GM12878 (cell line): ENCODE measurements around the gene S100A12. TPM values are rescaled to one million over a fixed set of nuclear protein-coding genes. Genes with fewer than 3 reads are reported as not detected.

Experiments used
- ATAC-seq: fragments of 200-7000 bp; cut with Tn5 transposase; 3 replicates; pipeline ENCODE4 v1.9.1; 2020; ENCODE audit warnings: mild to moderate bottlenecking, moderate library complexity
- BruUV-seq: library from RNA; stranded (reverse); fragments of 400-500 nt; replicated peaks from 2 replicates; lab custom pipeline; 2021; lab: Mats Ljungman, UMichigan
- CTCF ChIA-PET: fragments of 300-600 bp; sonication (Branson Sonifier 250); formaldehyde crosslinking; extraction: SDS; loops from one replicate; lab custom pipeline; 2021; ENCODE audit warnings: inconsistent platforms; lab: Yijun Ruan, JAX
- POLR2A ChIA-PET: fragments of 350-600 bp; formaldehyde crosslinking; extraction: SDS; loops from one replicate; lab custom pipeline; 2021; ENCODE audit warnings: inconsistent platforms; lab: Charles Lee
- RAD21 ChIA-PET: fragments of 300-600 bp; sonication (Branson Sonifier 250); formaldehyde crosslinking; loops from one replicate; lab custom pipeline; 2023; ENCODE audit warnings: antibody characterized with exemption; ENCODE audit not compliant: unreplicated experiment; lab: Charles Lee
- SMC1A ChIA-PET: fragments of 300-600 bp; sonication (Branson Sonifier 250); formaldehyde crosslinking; loops from one replicate; lab custom pipeline; 2023; ENCODE audit not compliant: unreplicated experiment, uncharacterized antibody; lab: Charles Lee
- DNase-seq: peaks from one replicate; pipeline ENCODE4 v3.0.0-alpha.2; 2011; ENCODE audit warnings: low read depth, low spot score
- FAIRE-seq: peaks from 3 replicates; lab custom pipeline; 2011; peaks lifted over from hg19 to GRCh38; lab: Jason Lieb, UNC
- H2AFZ ChIP-seq: 2 replicates; pipeline ENCODE4 v1.6.0; 2011; ENCODE audit warnings: low read depth, low read length, control low read depth; ENCODE audit not compliant: control insufficient read depth
- H3K27ac ChIP-seq: 2 replicates; pipeline ENCODE4 v1.5.1; 2011; ENCODE audit warnings: control low read depth; ENCODE audit not compliant: control insufficient read depth, insufficient read depth
- H3K27me3 ChIP-seq, 2 experiments: replicated peaks in 1 of 2; 2 replicates each; pipeline versions ENCODE4 v1.6.0 to v1.6.1; 2011; ENCODE audit warnings: low read length in 1 of 2; ENCODE audit not compliant: control insufficient read depth in 2 of 2, insufficient read depth in 2 of 2
- H3K36me3 ChIP-seq, 2 experiments: 2 replicates each; pipeline ENCODE4 v1.5.1; 2011; ENCODE audit warnings: low read length in 1 of 2; ENCODE audit not compliant: control insufficient read depth in 2 of 2, insufficient read depth in 2 of 2
- H3K4me1 ChIP-seq: 2 replicates; pipeline ENCODE4 v1.6.1; 2011; ENCODE audit warnings: mild to moderate bottlenecking, low read length, moderate library complexity, mixed read lengths; ENCODE audit not compliant: control insufficient read depth, insufficient read depth
- H3K4me2 ChIP-seq: 2 replicates; pipeline ENCODE4 v1.6.0; 2011; ENCODE audit warnings: control low read depth; ENCODE audit not compliant: control insufficient read depth, insufficient read depth
- H3K4me3 ChIP-seq: fragments of 200-600 bp; sonication (generic); 2 replicates; pipeline ENCODE4 v1.5.1; 2016
- H3K79me2 ChIP-seq: 2 replicates; pipeline ENCODE4 v1.6.0; 2011; ENCODE audit warnings: low read length; ENCODE audit not compliant: control insufficient read depth, insufficient read depth
- H3K9ac ChIP-seq: 2 replicates; pipeline ENCODE4 v1.8.0; 2011; ENCODE audit warnings: low read length, control low read depth, mixed read lengths; ENCODE audit not compliant: control insufficient read depth, insufficient read depth
- H3K9me3 ChIP-seq: replicated peaks from 3 replicates; pipeline ENCODE4 v1.5.1; 2011; ENCODE audit warnings: mild to moderate bottlenecking, low read length; ENCODE audit not compliant: control insufficient read depth, insufficient read depth
- H4K20me1 ChIP-seq: 2 replicates; pipeline ENCODE4 v1.6.0; 2011; ENCODE audit not compliant: control insufficient read depth, insufficient read depth
- ATF7 ChIP-seq: fragments of 450-650 bp; IDR thresholded peaks from 2 replicates; pipeline ENCODE4 v1.6.1; 2016; ENCODE audit warnings: low read depth, mild to moderate bottlenecking
- BMI1 ChIP-seq: fragments of 450-650 bp; IDR thresholded peaks from 2 replicates; pipeline ENCODE4 v1.6.1; 2016; ENCODE audit warnings: mild to moderate bottlenecking, moderate library complexity, borderline replicate concordance
- CBX3 ChIP-seq: fragments of 200-600 bp; sonication (generic); IDR thresholded peaks from 2 replicates; pipeline ENCODE4 v1.6.1; 2016; ENCODE audit warnings: low read depth, borderline replicate concordance
- CREB1 ChIP-seq: IDR thresholded peaks from 2 replicates; pipeline ENCODE4 v1.6.1; 2012; ENCODE audit warnings: low read depth, mild to moderate bottlenecking, inconsistent platforms
- DPF2 ChIP-seq: fragments of 450-650 bp; IDR thresholded peaks from 2 replicates; pipeline ENCODE4 v1.6.1; 2017; ENCODE audit warnings: mild to moderate bottlenecking
- GATAD2B ChIP-seq: fragments of 450-650 bp; conservative IDR thresholded peaks from 2 replicates; pipeline ENCODE4 v1.6.1; 2017; ENCODE audit warnings: low read depth, mild to moderate bottlenecking, moderate library complexity
- HDGF ChIP-seq: fragments of 450-650 bp; IDR thresholded peaks from 2 replicates; pipeline ENCODE4 v1.6.1; 2016; ENCODE audit warnings: antibody characterized with exemption
- LARP7 ChIP-seq: fragments of 450-650 bp; IDR thresholded peaks from 2 replicates; pipeline ENCODE4 v1.6.1; 2017; ENCODE audit warnings: mild to moderate bottlenecking
- MEF2B ChIP-seq: fragments of 450-650 bp; IDR thresholded peaks from 2 replicates; pipeline ENCODE4 v1.6.1; 2018; ENCODE audit warnings: mild to moderate bottlenecking, moderate library complexity; ENCODE audit not compliant: partially characterized antibody, poor library complexity, severe bottlenecking
- NR2F1 ChIP-seq: fragments of 450-650 bp; conservative IDR thresholded peaks from 2 replicates; pipeline ENCODE4 v1.6.1; 2017; ENCODE audit warnings: mild to moderate bottlenecking
- RFX5 ChIP-seq: IDR thresholded peaks from 2 replicates; pipeline ENCODE4 v1.6.1; 2011; ENCODE audit warnings: low read depth, low read length, improper control_type of control experiment
- SPI1 ChIP-seq: IDR thresholded peaks from 2 replicates; pipeline ENCODE4 v1.6.1; 2011; ENCODE audit warnings: low read depth, mild to moderate bottlenecking, low read length, moderate library complexity, borderline replicate concordance; ENCODE audit not compliant: insufficient read depth
- STAT1 ChIP-seq: fragments of 450-650 bp; conservative IDR thresholded peaks from 2 replicates; pipeline ENCODE4 v1.6.1; 2014; ENCODE audit warnings: antibody characterized with exemption, mild to moderate bottlenecking
- SUZ12 ChIP-seq: fragments of 200-600 bp; sonication (generic); IDR thresholded peaks from one replicate; pipeline ENCODE4 v1.6.1; 2018; ENCODE audit warnings: antibody characterized with exemption, mild to moderate bottlenecking; ENCODE audit not compliant: unreplicated experiment
- ZSCAN29 ChIP-seq: fragments of 450-650 bp; IDR thresholded peaks from 2 replicates; pipeline ENCODE4 v1.6.1; 2017; ENCODE audit warnings: mild to moderate bottlenecking, moderate library complexity
- WGBS: methylation state at CpG from one replicate; pipeline ENCODE4 v1.1.6; 2016; ENCODE audit warnings: low lambda C conversion rate; ENCODE audit not compliant: insufficient replicate concordance, insufficient coverage; ENCODE audit errors: missing lambda C conversion rate; 5-methylcytosine and 5-hydroxymethylcytosine counted together
- in situ Hi-C: fragments of 300-500 bp; cut with MboI; formaldehyde crosslinking; loops from 9 replicates; pipeline ENCODE4 v1.14.3; 2018; ENCODE audit warnings: mixed read lengths
- intact Hi-C: fragments of 100-400 bp; cut with micrococcal nuclease; formaldehyde crosslinking; loops from one replicate; pipeline ENCODE4 v1.14.2; 2022; ENCODE audit not compliant: unreplicated experiment
- polyA plus RNA-seq, 11 experiments: library from polyadenylated mRNA; depleted of rRNA in 4 of 11; unstranded in 6 of 11; stranded (reverse) in 5 of 11; fragments of >200 nt; fragmentation: Nextera tagmentation in 4 of 11; fragmentation: Illumina TruSeq in 1 of 11; extraction: Ambion mirVana in 4 of 11; extraction: Trizol in 1 of 11; gene quantifications; 1 replicate in 1 of 11; 2 replicates in 10 of 11; pipeline versions ENCODE4 v1.2.1 to v1.2.3, GENCODE V29; 2011 to 2016; ENCODE audit warnings: inconsistent platforms in 2 of 11, missing spikeins in 2 of 11, low read depth in 1 of 11
- total RNA-seq, 4 experiments: library from RNA; depleted of rRNA in 3 of 4; stranded (reverse); fragments of >200 nt in 3 of 4; fragmentation: Illumina TruSeq in 1 of 4; extraction: Trizol in 1 of 4; gene quantifications; 2 replicates each; pipeline versions ENCODE4 v1.2.1 to v1.2.3, GENCODE V29; 2013 to 2021
- TF ChIP-seq, protein P1 (sequence below): fragments of 450-650 bp; IDR thresholded peaks from 2 replicates; pipeline ENCODE4 v1.6.1; 2018; ENCODE audit warnings: mild to moderate bottlenecking, low read depth, moderate library complexity; ENCODE audit not compliant: partially characterized antibody
- TF ChIP-seq, protein P2 (sequence below): fragments of 450-650 bp; IDR thresholded peaks from 2 replicates; pipeline ENCODE4 v1.6.1; 2016; ENCODE audit warnings: mild to moderate bottlenecking

Gene S100A12
- total and polyA plus RNA-seq, 10 of the 15 experiments (the other 5 are each of a cell fraction or from before 2014, with no cell fraction given) = not detected

DNA sequence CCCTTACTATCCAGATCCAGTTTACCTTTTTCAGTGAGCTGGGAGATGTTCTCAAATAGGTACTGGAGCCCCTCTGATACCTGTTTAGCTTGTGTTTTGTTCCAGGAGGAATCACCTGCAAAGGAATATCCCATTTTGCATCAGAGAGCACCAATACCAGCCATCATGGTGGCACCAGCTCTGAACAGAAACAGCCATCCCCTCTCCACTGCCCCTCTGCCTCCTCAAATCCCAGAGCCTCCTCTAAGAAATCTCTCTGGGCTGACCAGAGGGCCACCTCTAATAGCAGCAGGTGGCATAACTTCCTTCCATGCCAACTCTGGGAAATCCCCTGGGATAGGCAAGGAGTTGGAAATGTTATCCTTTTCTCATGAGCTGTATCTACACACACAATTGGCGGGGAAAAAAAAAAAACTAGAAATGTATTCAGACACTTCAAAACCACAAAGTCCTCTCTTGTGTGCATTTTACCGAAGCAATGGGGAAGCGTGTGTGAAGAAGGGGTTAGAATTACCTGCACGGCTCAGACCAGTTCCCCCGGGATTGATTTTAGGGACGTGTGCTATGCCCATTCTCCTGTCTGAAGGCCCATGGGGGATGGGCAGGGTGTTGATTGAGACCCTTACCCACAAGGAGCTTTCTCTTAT lies 29.2 kb downstream of the S100A12 start (continued):
- TF ChIP-seq CBX3 (no peak), BMI1 (no peak), DPF2 (0 out of 2 replicates have a peak, but pooled peaks have one; percentile 10), RFX5 (no peak), SPI1 (peak; percentile 48; the same call in 1 of the 2 replicates), CREB1 (no peak), SUZ12 (no peak), ZSCAN29 (no peak), NR2F1 (no peak), STAT1 (no peak), MEF2B (peak; percentile 78)
- TF ChIP-seq, all 136 proteins: peak for 12

DNA sequence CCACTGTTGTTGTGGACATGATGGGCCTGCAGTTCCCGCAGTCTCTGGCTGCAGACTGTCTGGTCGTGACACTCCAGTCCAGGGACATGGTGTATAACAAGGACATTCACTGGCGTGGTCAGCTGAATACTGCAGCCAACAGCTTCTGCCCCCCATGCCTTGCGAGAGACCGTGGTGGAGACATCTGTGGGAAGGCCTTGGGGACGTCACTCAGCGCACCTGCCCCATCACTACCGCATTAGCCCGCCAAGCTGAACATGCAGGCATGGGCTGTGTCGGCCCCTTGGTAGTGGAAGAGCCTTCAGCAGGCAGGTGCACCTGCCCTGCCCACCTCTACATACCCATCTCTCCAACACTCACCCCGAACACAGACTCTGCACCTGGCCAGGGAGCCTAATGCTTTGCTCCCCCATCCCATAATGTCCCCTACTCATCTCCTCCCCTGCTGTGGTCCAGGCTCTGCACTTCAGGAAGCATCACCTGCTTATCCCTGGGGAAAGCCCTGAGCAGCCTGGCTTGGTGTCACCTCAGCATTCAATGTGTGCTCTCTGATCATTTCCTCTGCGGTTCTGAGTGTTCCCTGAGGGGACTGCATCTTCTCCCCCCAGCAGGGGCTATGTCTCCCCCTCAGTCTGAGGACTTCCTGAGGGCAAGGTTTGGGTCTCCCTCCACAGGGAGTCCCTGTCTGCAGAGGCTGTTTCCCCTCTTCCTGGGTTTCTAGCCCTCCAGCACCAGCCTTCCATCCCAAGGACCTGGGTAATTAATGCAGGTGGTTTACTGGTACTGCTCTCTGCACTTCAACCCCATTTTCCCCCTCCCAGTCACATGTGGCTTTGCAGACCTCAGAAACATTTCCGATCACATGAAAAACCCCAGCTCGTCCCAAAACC lies 30.0 kb downstream of the S100A12 start:
- H3K4me3 ChIP-seq = peak overlapping the region; percentile 5; the same call in 1 of the 2 replicates
- H3K9me3 ChIP-seq = no peaks in the 10 kb centered on the region
- ATAC-seq (peak; percentile 54), DNase-seq (peak; percentile 51), FAIRE-seq (no peak)
- peak overlapping the region; percentile 45 for H2AFZ ChIP-seq
- SMC1A ChIA-PET = interaction anchor here (0.7 to 4.9 kb wide), 20 partner anchors 8 to 398 kb away, joined by 3 to 27 read pairs (median 4); partner anchors contain the start of gene S100A6
- 35% methylated on average over 14 of the region's 14 CpGs for WGBS
- H3K27me3 ChIP-seq = no peaks in the 10 kb centered on the region
- H4K20me1 ChIP-seq = no peaks in the 10 kb centered on the region
- H3K79me2 ChIP-seq = peaks cover 17% of the 10 kb centered on the region
- H3K9ac ChIP-seq = peak overlapping the region; percentile 70
- in situ Hi-C loops = no loop called here
- peak overlapping the region; percentile 86 for H3K27ac ChIP-seq
- BruUV-seq = no TSS peak
- POLR2A ChIA-PET = interaction anchor here (0.5 to 2.6 kb wide), 10 partner anchors 9 to 1205 kb away, joined by 3 to 10 read pairs (median 4); no protein-coding TSS in a partner anchor
- CTCF ChIA-PET = interaction anchor here (0.6 to 5.8 kb wide), 20 partner anchors 8 to 1997 kb away, joined by 3 to 54 read pairs (median 4); partner anchors contain the start of gene PGLYRP3
- peaks cover 32% of the 10 kb centered on the region for H3K4me1 ChIP-seq
- intact Hi-C loops = no loop called here
- RAD21 ChIA-PET = interaction anchor here (0.5 to 4.0 kb wide), 20 partner anchors 8 to 398 kb away, joined by 3 to 26 read pairs (median 4); partner anchors contain the start of genes PGLYRP3 and S100A2
- peak overlapping the region; percentile 79 for H3K4me2 ChIP-seq
- H3K36me3 ChIP-seq = no peaks in the 10 kb centered on the region
- TF ChIP-seq HDGF = peak; percentile 81; the same call in 1 of the 2 replicates
- TF ChIP-seq, protein P1, sequence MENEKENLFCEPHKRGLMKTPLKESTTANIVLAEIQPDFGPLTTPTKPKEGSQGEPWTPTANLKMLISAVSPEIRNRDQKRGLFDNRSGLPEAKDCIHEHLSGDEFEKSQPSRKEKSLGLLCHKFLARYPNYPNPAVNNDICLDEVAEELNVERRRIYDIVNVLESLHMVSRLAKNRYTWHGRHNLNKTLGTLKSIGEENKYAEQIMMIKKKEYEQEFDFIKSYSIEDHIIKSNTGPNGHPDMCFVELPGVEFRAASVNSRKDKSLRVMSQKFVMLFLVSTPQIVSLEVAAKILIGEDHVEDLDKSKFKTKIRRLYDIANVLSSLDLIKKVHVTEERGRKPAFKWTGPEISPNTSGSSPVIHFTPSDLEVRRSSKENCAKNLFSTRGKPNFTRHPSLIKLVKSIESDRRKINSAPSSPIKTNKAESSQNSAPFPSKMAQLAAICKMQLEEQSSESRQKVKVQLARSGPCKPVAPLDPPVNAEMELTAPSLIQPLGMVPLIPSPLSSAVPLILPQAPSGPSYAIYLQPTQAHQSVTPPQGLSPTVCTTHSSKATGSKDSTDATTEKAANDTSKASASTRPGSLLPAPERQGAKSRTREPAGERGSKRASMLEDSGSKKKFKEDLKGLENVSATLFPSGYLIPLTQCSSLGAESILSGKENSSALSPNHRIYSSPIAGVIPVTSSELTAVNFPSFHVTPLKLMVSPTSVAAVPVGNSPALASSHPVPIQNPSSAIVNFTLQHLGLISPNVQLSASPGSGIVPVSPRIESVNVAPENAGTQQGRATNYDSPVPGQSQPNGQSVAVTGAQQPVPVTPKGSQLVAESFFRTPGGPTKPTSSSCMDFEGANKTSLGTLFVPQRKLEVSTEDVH = no peak
- TF ChIP-seq ATF7 = no peak; the same call in 1 of the 2 replicates
- TF ChIP-seq GATAD2B = no peak; the same call in 1 of the 2 replicates
- TF ChIP-seq, protein P2, sequence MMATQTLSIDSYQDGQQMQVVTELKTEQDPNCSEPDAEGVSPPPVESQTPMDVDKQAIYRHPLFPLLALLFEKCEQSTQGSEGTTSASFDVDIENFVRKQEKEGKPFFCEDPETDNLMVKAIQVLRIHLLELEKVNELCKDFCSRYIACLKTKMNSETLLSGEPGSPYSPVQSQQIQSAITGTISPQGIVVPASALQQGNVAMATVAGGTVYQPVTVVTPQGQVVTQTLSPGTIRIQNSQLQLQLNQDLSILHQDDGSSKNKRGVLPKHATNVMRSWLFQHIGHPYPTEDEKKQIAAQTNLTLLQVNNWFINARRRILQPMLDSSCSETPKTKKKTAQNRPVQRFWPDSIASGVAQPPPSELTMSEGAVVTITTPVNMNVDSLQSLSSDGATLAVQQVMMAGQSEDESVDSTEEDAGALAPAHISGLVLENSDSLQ = no peak
- TF ChIP-seq LARP7 = no peak; the same call in 1 of the 2 replicates
- peak; percentile 77; the same call in 1 of the 2 replicates for TF ChIP-seq DPF2
